Activated naive CD8-positive, alpha-beta T cell treated with anti-CD3 and anti-CD28 coated beads, Interleukin-2, amount 10 ng/mL, durations not matched to agents 7 days and 5 days (primary cell): Measurements from ENCODE around the gene UBA7. TPM values are rescaled to one million over a fixed set of nuclear protein-coding genes. Genes with fewer than 3 reads are reported as not detected.

Experiments used
- ATAC-seq: fragments of 150-1000 bp; cut with Tn5 transposase; one replicate; pipeline ENCODE4 v1.10.0; 2021; ENCODE audit warnings: low read depth, moderate library complexity
- POLR2A ChIA-PET: fragments of 350-600 bp; sonication (Branson Sonifier 250); formaldehyde crosslinking; loops from one replicate; lab custom pipeline; 2021; ENCODE audit warnings: antibody characterized with exemption; lab: Charles Lee
- DNase-seq: peaks from one replicate; pipeline ENCODE4 v3.0.0; 2021
- H3K27ac Mint-ChIP-seq: one replicate; pipeline ENCODE4 v1.8.0; 2022; ENCODE audit warnings: mild to moderate bottlenecking, mixed read lengths
- H3K27me3 Mint-ChIP-seq: one replicate; pipeline ENCODE4 v1.8.0; 2022; ENCODE audit warnings: mild to moderate bottlenecking, moderate library complexity, mixed read lengths
- H3K36me3 Mint-ChIP-seq: one replicate; pipeline ENCODE4 v1.8.0; 2021; ENCODE audit warnings: mild to moderate bottlenecking, mixed read lengths
- H3K4me1 Mint-ChIP-seq: one replicate; pipeline ENCODE4 v1.8.0; 2021; ENCODE audit warnings: mixed read lengths
- H3K4me3 Mint-ChIP-seq: one replicate; pipeline ENCODE4 v1.8.0; 2022; ENCODE audit warnings: mild to moderate bottlenecking, moderate library complexity, mixed read lengths
- H3K9me3 Mint-ChIP-seq: one replicate; pipeline ENCODE4 v1.8.0; 2021; ENCODE audit warnings: mixed read lengths
- microRNA-seq: library from miRNA; unstranded; fragments of <30 nt; microRNA quantifications from one replicate; pipeline ENCODE4 v1.2.0, GENCODE V29; 2022
- total RNA-seq, 2 experiments: library from RNA; stranded (reverse); gene quantifications; one replicate each; pipeline ENCODE4 v1.2.3, GENCODE V29; 2021

UBA7 gene
- total RNA-seq, 2 experiments from 2014 or later: 299 to 310 TPM

- Mint-ChIP-seq H3K9me3 (no peaks in the 10 kb centered on the region), H3K27me3 (no peaks in the 10 kb centered on the region), H3K4me3 (no peak overlapping the region), H3K36me3 (peaks cover 4% of the 10 kb centered on the region), H3K27ac (no peak overlapping the region), H3K4me1 (no peaks in the 10 kb centered on the region)
- ATAC-seq (no peak), DNase-seq (no peak)
- POLR2A ChIA-PET: interaction anchor here (0.8 kb wide), 1 partner anchor 14 kb away, joined by 5 read pairs; no protein-coding TSS in a partner anchor
Measured at GRCh38 chr3:49769926-49770325, 43.8 kb downstream of the UBA7 start.

GRCh38 chr3:49769286-49769915, 44.4 kb downstream of the UBA7 start:
- Mint-ChIP-seq H3K4me3 (no peak overlapping the region), H3K27me3 (no peaks in the 10 kb centered on the region), H3K9me3 (no peaks in the 10 kb centered on the region), H3K27ac (no peak overlapping the region), H3K4me1 (no peaks in the 10 kb centered on the region), H3K36me3 (peaks cover 5% of the 10 kb centered on the region)
- DNase-seq (no peak), ATAC-seq (no peak)
- POLR2A ChIA-PET: no interaction called here

- peaks cover 6% of the 10 kb centered on the region for H3K36me3 Mint-ChIP-seq
- POLR2A ChIA-PET: interaction anchor here (0.6 kb wide), 1 partner anchor 67 kb away, joined by 5 read pairs; no protein-coding TSS in a partner anchor
- no peaks in the 10 kb centered on the region for H3K27me3 Mint-ChIP-seq
- H3K27ac Mint-ChIP-seq: no peak overlapping the region
- H3K4me1 Mint-ChIP-seq: no peaks in the 10 kb centered on the region
- no peaks in the 10 kb centered on the region for H3K9me3 Mint-ChIP-seq
- DNase-seq (no peak), ATAC-seq (no peak)
- H3K4me3 Mint-ChIP-seq: no peak overlapping the region
Measured at GRCh38 chr3:49763981-49764380, 49.8 kb downstream of the UBA7 start.

- no peak for ATAC-seq
- Mint-ChIP-seq H3K9me3 (no peaks in the 10 kb centered on the region), H3K27ac (no peak overlapping the region), H3K4me3 (no peak overlapping the region), H3K27me3 (no peaks in the 10 kb centered on the region), H3K4me1 (peaks cover 1% of the 10 kb centered on the region), H3K36me3 (peaks cover 8% of the 10 kb centered on the region)
- POLR2A ChIA-PET: no interaction called here
- no peak for DNase-seq
Measured at GRCh38 chr3:49761661-49762060, 52.1 kb downstream of the UBA7 start.

GRCh38 chr3:49759226-49759625, 54.5 kb downstream of the UBA7 start:
- Mint-ChIP-seq H3K36me3 (peaks cover 7% of the 10 kb centered on the region), H3K4me3 (no peak overlapping the region), H3K9me3 (no peaks in the 10 kb centered on the region), H3K27me3 (no peaks in the 10 kb centered on the region), H3K4me1 (peaks cover 1% of the 10 kb centered on the region), H3K27ac (no peak overlapping the region)
- ATAC-seq: no peak
- no peak for DNase-seq
- POLR2A ChIA-PET: no interaction called here

- H3K36me3 Mint-ChIP-seq: peaks cover 5% of the 10 kb centered on the region
- H3K9me3 Mint-ChIP-seq: no peaks in the 10 kb centered on the region
- POLR2A ChIA-PET: no interaction called here
- peaks cover 1% of the 10 kb centered on the region for H3K4me1 Mint-ChIP-seq
- ATAC-seq (no peak), DNase-seq (no peak)
- no peak overlapping the region for H3K27ac Mint-ChIP-seq
- no peaks in the 10 kb centered on the region for H3K27me3 Mint-ChIP-seq
- no peak overlapping the region for H3K4me3 Mint-ChIP-seq
Measured at GRCh38 chr3:49757197-49757596, 56.6 kb downstream of the UBA7 start.

GRCh38 chr3:49756036-49756435, 57.7 kb downstream of the UBA7 start:
- H3K4me3 Mint-ChIP-seq: no peak overlapping the region
- no peaks in the 10 kb centered on the region for H3K9me3 Mint-ChIP-seq
- no peak overlapping the region for H3K27ac Mint-ChIP-seq
- ATAC-seq: no peak
- H3K36me3 Mint-ChIP-seq: peaks cover 5% of the 10 kb centered on the region
- H3K27me3 Mint-ChIP-seq: no peaks in the 10 kb centered on the region
- DNase-seq: no peak
- peaks cover 1% of the 10 kb centered on the region for H3K4me1 Mint-ChIP-seq
- POLR2A ChIA-PET: interaction anchor here (0.6 kb wide), 1 partner anchor 95 kb away, joined by 4 read pairs; no protein-coding TSS in a partner anchor

Small RNAs within 50 kb of the gene (microRNA-seq; reads per million reads assigned to microRNA genes)
- gene MIR5193: not detected

Other genes with a start within 250 kb of the UBA7 start
- gene APEH, start 139.6 kb downstream of the UBA7 start, total RNA-seq: 100 to 1,000 TPM; 148 to 165 TPM
- gene MST1, start 124.5 kb downstream of the UBA7 start, total RNA-seq: 10 to 100 TPM; 10.3 to 11.0 TPM
- 10 to 100 TPM; 53.2 to 56.5 TPM for gene RNF123, start 124.4 kb downstream of the UBA7 start, total RNA-seq
- 1 to 10 TPM in 1 of 2 experiments, under 1 TPM in 1; 0.61 to 2.0 TPM for gene AMIGO3, start 94.3 kb downstream of the UBA7 start, total RNA-seq
- gene GMPPB, start 90.0 kb downstream of the UBA7 start, total RNA-seq: 10 to 100 TPM; 35.4 to 39.9 TPM
- gene IP6K1, start 27.4 kb downstream of the UBA7 start, total RNA-seq: 10 to 100 TPM; 35.2 to 40.2 TPM
- gene CDHR4, start 14.1 kb downstream of the UBA7 start, total RNA-seq: under 1 TPM in 1 of 2 experiments, not detected in 1; 0.22 TPM
- gene INKA1, start 10.7 kb downstream of the UBA7 start, total RNA-seq: 1 to 10 TPM; 1.3 to 2.3 TPM
- gene TRAIP, start 42.6 kb upstream of the UBA7 start, total RNA-seq: 10 to 100 TPM; 24.0 to 24.4 TPM
- not detected for gene CAMKV, start 56.0 kb upstream of the UBA7 start, total RNA-seq
- gene MST1R, start 89.9 kb upstream of the UBA7 start, total RNA-seq: 1 to 10 TPM; 1.7 to 2.9 TPM
- gene MON1A, start 115.9 kb upstream of the UBA7 start, total RNA-seq: 10 to 100 TPM; 11.9 to 12.9 TPM
- gene RBM6, start 126.2 kb upstream of the UBA7 start, total RNA-seq: 100 to 1,000 TPM; 147 TPM